Activated CD8-positive, alpha-beta T cell treated with anti-CD3 and anti-CD28 coated beads for 36 hours (primary cell): ENCODE measurements around the gene PLPP4. TPM values are rescaled to one million over a fixed set of nuclear protein-coding genes. Genes with fewer than 3 reads are reported as not detected.

ENCODE experiments used
- ATAC-seq: fragments of 200-7000 bp; cut with Tn5 transposase; one replicate; pipeline ENCODE4 v1.10.0; 2021; ENCODE audit warnings: mild to moderate bottlenecking, moderate library complexity
- CTCF ChIA-PET: fragments of 350-600 bp; sonication (Branson Sonifier 250); formaldehyde crosslinking; loops from one replicate; lab custom pipeline; 2021; ENCODE audit warnings: antibody characterized with exemption; lab: Charles Lee
- POLR2A ChIA-PET: fragments of 350-600 bp; sonication (Branson Sonifier 250); formaldehyde crosslinking; loops from one replicate; lab custom pipeline; 2021; ENCODE audit warnings: antibody characterized with exemption; lab: Charles Lee
- DNase-seq: peaks from one replicate; pipeline ENCODE4 v3.0.0-alpha.2; 2020
- H3K27ac Mint-ChIP-seq: one replicate; pipeline ENCODE4 v1.8.0; 2021; ENCODE audit warnings: mild to moderate bottlenecking, mixed read lengths
- H3K27me3 Mint-ChIP-seq: one replicate; pipeline ENCODE4 v1.8.0; 2021; ENCODE audit warnings: mixed read lengths
- H3K36me3 Mint-ChIP-seq: one replicate; pipeline ENCODE4 v1.8.0; 2021; ENCODE audit warnings: low read depth, mixed read lengths
- H3K4me1 Mint-ChIP-seq: one replicate; pipeline ENCODE4 v1.8.0; 2021; ENCODE audit warnings: low read depth, mixed read lengths
- H3K4me3 Mint-ChIP-seq: one replicate; pipeline ENCODE4 v1.8.0; 2021; ENCODE audit warnings: mild to moderate bottlenecking, moderate library complexity, mixed read lengths
- H3K9me3 Mint-ChIP-seq: one replicate; pipeline ENCODE4 v1.8.0; 2021; ENCODE audit warnings: mixed read lengths
- intact Hi-C: fragments of 100-400 bp; cut with micrococcal nuclease; formaldehyde crosslinking; loops from one replicate; pipeline ENCODE4 v1.10.0; 2022
- total RNA-seq, 2 experiments: library from RNA; stranded (reverse); gene quantifications; one replicate each; pipeline ENCODE4 v1.2.3, GENCODE V29; 2021
- TF ChIP-seq, protein P1 (sequence below): fragments of 200-600 bp; IDR thresholded peaks from one replicate; pipeline ENCODE4 v1.8.0; 2022; ENCODE audit warnings: antibody characterized with exemption, mild to moderate bottlenecking

PLPP4 gene
- total RNA-seq, 2 experiments from 2014 or later: not detected

DNA sequence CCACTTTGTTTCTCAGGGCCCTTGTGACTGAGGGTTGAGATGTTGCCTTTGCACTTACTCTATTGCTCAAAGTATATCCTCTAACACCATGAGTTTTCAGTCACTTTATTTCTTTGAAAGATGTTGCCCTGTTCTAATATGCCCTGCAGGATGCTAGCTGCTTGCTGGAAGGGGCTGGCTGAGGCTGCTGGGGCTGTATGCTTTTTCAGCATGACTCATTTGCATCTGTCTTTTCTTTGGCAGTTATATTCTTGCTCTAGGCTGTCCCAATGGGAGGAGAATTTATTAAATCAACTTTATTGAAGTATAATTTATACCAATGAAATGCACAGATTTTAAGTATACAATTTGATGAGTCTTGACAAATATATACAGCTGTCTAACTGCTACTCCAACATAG lies 157.7 kb downstream of the PLPP4 start:
- POLR2A ChIA-PET: no interaction called here
- TF ChIP-seq, protein P1, sequence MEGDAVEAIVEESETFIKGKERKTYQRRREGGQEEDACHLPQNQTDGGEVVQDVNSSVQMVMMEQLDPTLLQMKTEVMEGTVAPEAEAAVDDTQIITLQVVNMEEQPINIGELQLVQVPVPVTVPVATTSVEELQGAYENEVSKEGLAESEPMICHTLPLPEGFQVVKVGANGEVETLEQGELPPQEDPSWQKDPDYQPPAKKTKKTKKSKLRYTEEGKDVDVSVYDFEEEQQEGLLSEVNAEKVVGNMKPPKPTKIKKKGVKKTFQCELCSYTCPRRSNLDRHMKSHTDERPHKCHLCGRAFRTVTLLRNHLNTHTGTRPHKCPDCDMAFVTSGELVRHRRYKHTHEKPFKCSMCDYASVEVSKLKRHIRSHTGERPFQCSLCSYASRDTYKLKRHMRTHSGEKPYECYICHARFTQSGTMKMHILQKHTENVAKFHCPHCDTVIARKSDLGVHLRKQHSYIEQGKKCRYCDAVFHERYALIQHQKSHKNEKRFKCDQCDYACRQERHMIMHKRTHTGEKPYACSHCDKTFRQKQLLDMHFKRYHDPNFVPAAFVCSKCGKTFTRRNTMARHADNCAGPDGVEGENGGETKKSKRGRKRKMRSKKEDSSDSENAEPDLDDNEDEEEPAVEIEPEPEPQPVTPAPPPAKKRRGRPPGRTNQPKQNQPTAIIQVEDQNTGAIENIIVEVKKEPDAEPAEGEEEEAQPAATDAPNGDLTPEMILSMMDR: no peak
- H3K36me3 Mint-ChIP-seq: no peaks in the 10 kb centered on the region
- no peaks in the 10 kb centered on the region for H3K4me1 Mint-ChIP-seq
- DNase-seq (no peak), ATAC-seq (no peak)
- H3K4me3 Mint-ChIP-seq: no peak overlapping the region
- intact Hi-C loops: no loop called here
- CTCF ChIA-PET: no interaction called here
- no peak overlapping the region for H3K27ac Mint-ChIP-seq
- peaks cover 8% of the 10 kb centered on the region for H3K9me3 Mint-ChIP-seq
- no peaks in the 10 kb centered on the region for H3K27me3 Mint-ChIP-seq

- DNase-seq (no peak), ATAC-seq (no peak)
- ChIA-PET POLR2A (no interaction called here), CTCF (no interaction called here)
- Mint-ChIP-seq H3K27me3 (peaks cover 2% of the 10 kb centered on the region), H3K27ac (no peak overlapping the region), H3K9me3 (peaks cover 10% of the 10 kb centered on the region), H3K4me3 (no peak overlapping the region), H3K36me3 (no peaks in the 10 kb centered on the region), H3K4me1 (no peaks in the 10 kb centered on the region)
- intact Hi-C loops: no loop called here
- TF ChIP-seq, protein P1: no peak
Measured at GRCh38 chr10:120616311-120616911, 159.4 kb downstream of the PLPP4 start.

- DNase-seq (no peak), ATAC-seq (no peak)
- peaks cover 3% of the 10 kb centered on the region for H3K27me3 Mint-ChIP-seq
- H3K27ac Mint-ChIP-seq: no peak overlapping the region
- ChIA-PET POLR2A (no interaction called here), CTCF (no interaction called here)
- H3K4me3 Mint-ChIP-seq: no peak overlapping the region
- no peaks in the 10 kb centered on the region for H3K4me1 Mint-ChIP-seq
- TF ChIP-seq, protein P1: no peak
- intact Hi-C loops: no loop called here
- no peaks in the 10 kb centered on the region for H3K36me3 Mint-ChIP-seq
- no peaks in the 10 kb centered on the region for H3K9me3 Mint-ChIP-seq
Measured at GRCh38 chr10:120628197-120628596, 171.2 kb downstream of the PLPP4 start.

DNA sequence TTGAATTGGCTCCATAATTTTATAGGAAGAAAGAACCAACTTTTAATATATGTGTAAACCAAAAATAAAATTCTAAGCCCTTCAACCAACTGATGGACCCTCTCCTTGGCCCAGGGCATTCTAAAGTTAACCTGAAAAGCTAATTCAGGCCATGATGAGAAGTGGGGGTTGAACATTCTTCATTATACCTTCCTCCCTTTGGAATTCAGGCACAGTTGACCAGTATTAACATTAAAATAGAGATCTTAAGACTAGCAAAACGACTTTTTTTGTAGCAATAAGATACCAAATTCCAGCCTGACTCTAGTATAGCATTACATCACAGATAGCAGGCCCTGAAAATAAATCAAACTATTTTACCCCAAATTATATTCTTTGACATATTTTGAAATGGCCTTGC lies 173.2 kb downstream of the PLPP4 start:
- CTCF ChIA-PET: no interaction called here
- POLR2A ChIA-PET: no interaction called here
- ATAC-seq (no peak), DNase-seq (no peak)
- Mint-ChIP-seq H3K4me3 (no peak overlapping the region), H3K4me1 (no peaks in the 10 kb centered on the region), H3K27me3 (peaks cover 3% of the 10 kb centered on the region), H3K9me3 (no peaks in the 10 kb centered on the region), H3K27ac (no peak overlapping the region), H3K36me3 (no peaks in the 10 kb centered on the region)
- intact Hi-C loops: no loop called here
- TF ChIP-seq, protein P1: no peak

DNA sequence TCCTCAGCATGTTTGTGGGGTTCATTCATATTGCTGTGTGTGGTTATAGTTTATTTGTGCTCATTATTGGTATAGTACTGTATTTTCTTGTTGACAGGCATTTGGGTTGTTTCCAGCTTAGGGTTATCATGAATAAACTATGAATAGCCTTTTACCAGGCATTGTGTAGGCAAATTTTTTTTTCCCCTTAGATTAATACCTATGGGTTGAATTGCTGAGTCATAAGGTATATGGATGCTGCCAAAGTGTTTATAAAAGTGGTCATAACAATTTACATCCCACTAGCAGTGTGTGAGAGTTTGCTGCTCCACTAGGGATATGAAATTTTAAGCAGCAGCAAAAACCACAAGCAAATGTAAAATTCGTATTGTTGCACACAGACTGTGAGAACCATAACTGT lies 175.0 kb downstream of the PLPP4 start:
- Mint-ChIP-seq H3K9me3 (no peaks in the 10 kb centered on the region), H3K36me3 (no peaks in the 10 kb centered on the region), H3K4me1 (no peaks in the 10 kb centered on the region), H3K4me3 (no peak overlapping the region), H3K27ac (no peak overlapping the region), H3K27me3 (peaks cover 3% of the 10 kb centered on the region)
- ATAC-seq: no peak
- CTCF ChIA-PET: no interaction called here
- intact Hi-C loops: no loop called here
- no peak for DNase-seq
- TF ChIP-seq, protein P1: no peak
- POLR2A ChIA-PET: no interaction called here
